ENCODE results near the gene ARPC2.

Gene ARPC2

DNA sequence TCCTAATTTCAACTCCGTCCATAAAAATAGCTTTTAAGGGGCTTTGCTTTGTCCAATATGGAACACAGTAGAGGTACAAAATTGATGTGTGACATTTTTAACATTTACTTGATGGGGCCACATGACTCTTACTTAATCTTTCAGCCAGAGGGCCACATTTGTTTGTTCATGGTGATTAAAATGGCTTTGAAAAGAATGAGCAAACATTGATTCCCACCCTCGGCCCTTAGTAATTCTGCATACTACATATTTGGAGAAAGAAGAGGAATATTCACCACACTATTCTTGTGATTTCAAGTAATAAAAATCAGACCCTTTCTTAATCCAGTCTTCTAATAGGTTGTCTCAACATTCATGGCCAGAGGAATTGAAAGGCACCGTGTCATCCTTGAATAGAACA lies 17.5 kb downstream of the ARPC2 start:
- Histone ChIP-seq H3K27ac (ENCODE audit: low read length) (no peak overlapping the region), H3K27me3 (ENCODE audit: low read depth, low read length) (no peaks in the 10 kb centered on the region), H3K9me3 (ENCODE audit: control insufficient read depth in 1 of 2, low read length in 2 of 2) (no peaks in the 10 kb centered on the region), H3K36me3 (ENCODE audit: control insufficient read depth in 1 of 2, insufficient read depth in 2 of 2, low read length in 2 of 2) (peaks cover 35 to 37% of the 10 kb centered on the region in 2 donors), H3K4me1 (ENCODE audit: control insufficient read depth in 1 of 2, insufficient read depth in 2 of 2, low read length in 2 of 2) (peaks cover 4 to 18% of the 10 kb centered on the region in 2 donors), H3K4me3 (ENCODE audit: low read depth in 1 of 2, low read length in 2 of 2) (no peak overlapping the region)

DNA sequence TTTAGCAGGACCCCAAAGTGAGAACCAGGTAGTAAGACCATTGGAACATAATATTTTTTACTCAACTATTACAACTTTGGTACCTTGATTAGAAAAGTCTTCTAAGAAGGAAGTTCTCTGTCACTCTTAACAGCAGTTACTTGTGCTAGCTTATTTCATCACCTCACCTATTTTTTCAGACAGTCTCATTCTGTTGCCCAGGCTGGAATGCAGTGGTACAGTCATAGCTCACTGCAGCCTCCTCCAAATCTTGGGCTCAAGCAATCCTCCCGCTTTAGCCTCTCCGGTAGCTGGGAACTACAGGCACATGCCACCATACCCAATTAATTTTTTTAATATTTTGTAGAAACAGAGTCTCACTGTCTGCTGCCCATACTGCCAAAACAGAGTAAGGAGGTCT lies 18.0 kb downstream of the ARPC2 start:
- Histone ChIP-seq H3K27me3 (ENCODE audit: low read depth, low read length) (no peaks in the 10 kb centered on the region), H3K36me3 (ENCODE audit: control insufficient read depth in 1 of 2, insufficient read depth in 2 of 2, low read length in 2 of 2) (peaks cover 38 to 40% of the 10 kb centered on the region in 2 donors), H3K4me3 (ENCODE audit: low read depth in 1 of 2, low read length in 2 of 2) (no peak overlapping the region), H3K9me3 (ENCODE audit: control insufficient read depth in 1 of 2, low read length in 2 of 2) (no peaks in the 10 kb centered on the region), H3K4me1 (ENCODE audit: control insufficient read depth in 1 of 2, insufficient read depth in 2 of 2, low read length in 2 of 2) (peaks cover 4 to 18% of the 10 kb centered on the region in 2 donors), H3K27ac (ENCODE audit: low read length) (no peak overlapping the region)

DNA sequence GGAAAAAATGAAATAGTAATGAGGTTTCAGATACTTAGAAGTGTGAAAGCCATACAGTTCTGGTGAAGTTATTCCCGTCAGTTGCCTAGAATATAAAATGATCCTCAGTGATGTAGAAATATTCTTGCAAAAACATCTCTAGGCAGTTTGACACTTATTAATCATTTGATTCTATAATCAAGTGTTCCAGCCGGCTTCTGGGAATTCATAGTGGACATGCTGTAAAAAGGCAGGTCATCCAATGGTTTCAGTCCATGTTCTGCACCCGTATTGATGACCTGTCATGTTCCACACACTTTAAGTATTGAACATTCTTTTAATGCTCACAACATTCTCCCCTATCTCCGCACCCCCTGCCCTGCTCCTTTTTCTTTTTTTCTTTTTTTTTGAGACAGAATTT lies 19.8 kb downstream of the ARPC2 start:
- peaks cover 48 to 51% of the 10 kb centered on the region in 2 donors for H3K36me3 ChIP-seq (ENCODE audit: control insufficient read depth in 1 of 2, insufficient read depth in 2 of 2, low read length in 2 of 2)
- H3K27me3 ChIP-seq (ENCODE audit: low read depth, low read length), result no peaks in the 10 kb centered on the region

DNA sequence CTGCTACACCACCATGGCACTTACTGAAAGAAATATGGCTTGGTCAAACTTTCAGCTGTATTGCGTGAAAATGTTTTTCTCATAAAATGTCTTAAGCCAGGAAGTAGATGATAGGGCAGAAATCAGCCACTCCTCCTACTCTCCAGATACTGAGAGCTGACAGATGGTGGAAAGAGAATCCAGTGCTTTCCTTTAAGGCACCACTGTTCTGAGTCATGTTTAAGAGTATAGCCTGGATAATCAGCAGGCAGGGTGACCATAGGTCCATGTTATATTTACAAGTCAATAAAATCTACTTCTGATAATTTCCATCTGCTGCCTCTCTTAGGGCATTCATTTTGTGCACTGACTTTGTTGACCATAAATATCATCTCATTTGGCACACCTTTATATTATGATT lies 21.9 kb downstream of the ARPC2 start:
- Histone ChIP-seq H3K4me1 (ENCODE audit: control insufficient read depth in 1 of 2, insufficient read depth in 2 of 2, low read length in 2 of 2) (peaks cover 0 to 7% of the 10 kb centered on the region in 2 donors), H3K27ac (ENCODE audit: low read length) (no peak overlapping the region), H3K36me3 (ENCODE audit: control insufficient read depth in 1 of 2, insufficient read depth in 2 of 2, low read length in 2 of 2) (peaks cover 56 to 61% of the 10 kb centered on the region in 2 donors), H3K9me3 (ENCODE audit: control insufficient read depth in 1 of 2, low read length in 2 of 2) (no peaks in the 10 kb centered on the region), H3K27me3 (ENCODE audit: low read depth, low read length) (no peaks in the 10 kb centered on the region), H3K4me3 (ENCODE audit: low read depth in 1 of 2, low read length in 2 of 2) (no peak overlapping the region)

More for the DNA sequence above, 19.8 kb downstream of the ARPC2 start:
- Histone ChIP-seq H3K9me3 (ENCODE audit: control insufficient read depth in 1 of 2, low read length in 2 of 2) (no peaks in the 10 kb centered on the region), H3K27ac (ENCODE audit: low read length) (no peak overlapping the region), H3K4me3 (ENCODE audit: low read depth in 1 of 2, low read length in 2 of 2) (no peak overlapping the region), H3K4me1 (ENCODE audit: control insufficient read depth in 1 of 2, insufficient read depth in 2 of 2, low read length in 2 of 2) (peaks cover 0 to 5% of the 10 kb centered on the region in 2 donors)

DNA sequence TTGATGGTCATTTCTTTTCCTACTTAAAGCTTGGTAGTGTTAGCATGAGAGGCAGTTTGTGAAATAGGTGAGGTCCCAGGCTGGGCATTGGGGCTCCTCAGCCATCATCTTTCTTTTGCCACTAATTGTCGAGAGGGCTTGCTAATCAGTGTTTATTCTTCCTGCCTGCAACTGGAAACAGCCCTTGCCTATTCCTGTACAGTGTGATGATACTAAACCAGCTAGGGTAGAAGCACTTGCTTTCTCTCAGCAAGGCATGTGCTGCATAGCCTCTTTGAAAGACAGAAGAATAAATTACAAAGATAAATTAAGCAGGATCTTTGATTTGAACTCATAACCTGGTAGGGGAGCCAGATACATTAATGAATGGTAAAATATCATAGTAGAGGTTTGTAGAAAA lies 27.2 kb downstream of the ARPC2 start:
- H3K36me3 ChIP-seq (ENCODE audit: control insufficient read depth in 1 of 2, insufficient read depth in 2 of 2, low read length in 2 of 2), result peaks cover 73 to 80% of the 10 kb centered on the region in 2 donors

DNA sequence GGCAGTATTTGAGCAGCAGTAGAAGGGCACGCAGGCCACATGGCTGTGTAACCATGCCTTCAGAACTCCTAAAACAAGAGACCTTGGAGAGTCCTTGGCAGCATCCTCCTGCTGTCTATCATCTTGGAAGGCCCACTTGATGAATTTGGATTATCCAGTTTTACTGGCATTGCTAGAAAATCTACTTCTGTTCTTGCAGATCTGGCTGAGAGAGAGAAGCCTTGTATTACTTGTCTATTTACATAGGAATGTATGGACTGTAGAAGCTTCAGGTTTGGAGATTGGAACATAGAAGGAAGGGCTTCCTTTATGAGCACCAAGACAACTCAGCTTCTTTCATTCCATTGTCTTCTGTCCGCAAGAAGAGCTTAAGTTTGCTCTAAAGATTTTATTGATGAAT lies 27.7 kb downstream of the ARPC2 start:
- Histone ChIP-seq H3K4me1 (ENCODE audit: control insufficient read depth in 1 of 2, insufficient read depth in 2 of 2, low read length in 2 of 2) (peaks cover 0 to 13% of the 10 kb centered on the region in 2 donors), H3K9me3 (ENCODE audit: control insufficient read depth in 1 of 2, low read length in 2 of 2) (no peaks in the 10 kb centered on the region), H3K36me3 (ENCODE audit: control insufficient read depth in 1 of 2, insufficient read depth in 2 of 2, low read length in 2 of 2) (peaks cover 76 to 80% of the 10 kb centered on the region in 2 donors), H3K27ac (ENCODE audit: low read length) (no peak overlapping the region), H3K4me3 (ENCODE audit: low read depth in 1 of 2, low read length in 2 of 2) (no peak overlapping the region), H3K27me3 (ENCODE audit: low read depth, low read length) (no peaks in the 10 kb centered on the region)

More for the DNA sequence above, 27.2 kb downstream of the ARPC2 start:
- H3K9me3 ChIP-seq (ENCODE audit: control insufficient read depth in 1 of 2, low read length in 2 of 2), result no peaks in the 10 kb centered on the region
- H3K4me3 ChIP-seq (ENCODE audit: low read depth in 1 of 2, low read length in 2 of 2), result no peak overlapping the region
- H3K4me1 ChIP-seq (ENCODE audit: control insufficient read depth in 1 of 2, insufficient read depth in 2 of 2, low read length in 2 of 2), result peaks cover 0 to 13% of the 10 kb centered on the region in 2 donors
- no peaks in the 10 kb centered on the region for H3K27me3 ChIP-seq (ENCODE audit: low read depth, low read length)
- no peak overlapping the region for H3K27ac ChIP-seq (ENCODE audit: low read length)

DNA sequence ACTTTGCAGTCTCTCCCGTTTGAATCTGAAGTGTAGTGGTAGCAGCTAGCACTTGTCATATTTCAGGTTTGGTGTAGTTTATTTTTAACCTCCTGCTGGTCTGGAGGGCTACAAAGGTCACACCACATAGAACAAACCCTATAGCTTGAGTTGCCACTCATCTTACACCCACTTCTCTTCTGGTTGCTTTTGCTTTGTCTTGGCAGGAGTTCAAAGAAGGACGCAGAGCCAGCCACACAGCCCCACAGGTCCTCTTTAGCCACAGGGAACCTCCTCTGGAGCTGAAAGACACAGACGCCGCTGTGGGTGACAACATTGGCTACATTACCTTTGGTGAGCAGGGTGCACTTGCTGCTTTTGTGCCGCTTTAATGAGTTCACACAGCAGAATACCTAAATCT lies 28.2 kb downstream of the ARPC2 start:
- Histone ChIP-seq H3K4me1 (ENCODE audit: control insufficient read depth in 1 of 2, insufficient read depth in 2 of 2, low read length in 2 of 2) (peaks cover 0 to 13% of the 10 kb centered on the region in 2 donors), H3K27ac (ENCODE audit: low read length) (no peak overlapping the region), H3K4me3 (ENCODE audit: low read depth in 1 of 2, low read length in 2 of 2) (no peak overlapping the region), H3K27me3 (ENCODE audit: low read depth, low read length) (no peaks in the 10 kb centered on the region), H3K36me3 (ENCODE audit: control insufficient read depth in 1 of 2, insufficient read depth in 2 of 2, low read length in 2 of 2) (peaks cover 78 to 80% of the 10 kb centered on the region in 2 donors), H3K9me3 (ENCODE audit: control insufficient read depth in 1 of 2, low read length in 2 of 2) (no peaks in the 10 kb centered on the region)

DNA sequence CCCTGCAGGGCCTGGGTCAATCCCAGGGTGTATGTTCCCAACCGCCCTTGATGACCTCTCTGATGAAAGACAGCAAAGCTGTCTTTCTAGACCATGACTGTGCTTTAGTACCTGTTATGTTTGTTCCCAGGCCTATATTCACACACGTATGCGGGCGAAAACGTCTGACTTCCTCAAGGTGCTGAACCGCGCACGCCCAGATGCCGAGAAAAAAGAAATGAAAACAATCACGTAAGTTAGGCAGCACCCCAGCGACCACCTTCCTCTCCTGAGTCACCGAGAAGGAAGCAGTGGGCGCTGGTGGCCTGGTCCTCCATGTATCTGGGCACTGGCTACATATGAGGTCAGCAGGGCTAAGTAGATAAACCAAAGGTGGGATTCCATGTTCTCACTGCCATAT lies 32.7 kb downstream of the ARPC2 start:
- no peak overlapping the region for H3K27ac ChIP-seq (ENCODE audit: low read length)
- no peak overlapping the region for H3K4me3 ChIP-seq (ENCODE audit: low read depth in 1 of 2, low read length in 2 of 2)
- H3K9me3 ChIP-seq (ENCODE audit: control insufficient read depth in 1 of 2, low read length in 2 of 2), result no peaks in the 10 kb centered on the region
- H3K4me1 ChIP-seq (ENCODE audit: control insufficient read depth in 1 of 2, insufficient read depth in 2 of 2, low read length in 2 of 2), result peaks cover 3 to 4% of the 10 kb centered on the region in 2 donors
- H3K27me3 ChIP-seq (ENCODE audit: low read depth, low read length), result no peaks in the 10 kb centered on the region
- H3K36me3 ChIP-seq (ENCODE audit: control insufficient read depth in 1 of 2, insufficient read depth in 2 of 2, low read length in 2 of 2), result peaks cover 80 to 98% of the 10 kb centered on the region in 2 donors

DNA sequence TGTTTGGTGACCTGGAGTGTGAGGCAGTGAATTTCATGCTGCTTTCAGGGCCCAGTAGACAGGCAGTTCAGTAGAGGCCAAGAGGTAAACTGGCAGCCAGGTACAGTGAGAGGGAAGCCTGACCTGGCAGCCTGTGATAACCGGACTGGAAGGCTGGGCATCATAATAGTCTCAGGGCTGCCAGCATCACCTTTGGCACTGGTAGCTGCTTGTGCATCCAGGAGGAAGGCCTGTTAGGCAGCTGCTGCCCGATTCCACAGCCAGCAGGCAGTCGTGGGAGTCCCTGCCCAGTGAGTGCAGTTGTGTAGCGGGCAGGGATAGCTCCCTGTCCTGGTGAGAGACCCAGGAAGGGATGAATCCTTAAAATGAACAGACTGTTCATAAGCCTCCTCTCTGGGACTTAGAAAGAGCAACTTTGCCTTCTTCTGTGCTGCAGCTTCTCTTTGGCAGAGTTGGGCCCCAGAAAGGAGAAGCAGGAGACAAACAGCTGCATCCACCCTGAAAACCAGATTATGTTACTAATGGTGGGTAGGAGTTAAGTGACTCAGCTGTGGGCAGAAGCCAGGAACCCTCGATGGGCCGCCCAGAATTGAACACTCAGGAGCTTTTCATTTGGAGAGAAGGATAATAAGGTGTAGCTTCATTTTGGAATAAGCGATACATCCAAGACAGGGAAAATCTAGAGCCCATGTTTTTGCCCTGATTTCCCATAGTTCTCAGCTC lies 35.7 kb downstream of the ARPC2 start:
- no peaks in the 10 kb centered on the region for H3K27me3 ChIP-seq (ENCODE audit: low read depth, low read length)
- no peaks in the 10 kb centered on the region for H3K9me3 ChIP-seq (ENCODE audit: control insufficient read depth in 1 of 2, low read length in 2 of 2)
- H3K27ac ChIP-seq (ENCODE audit: low read length), result no peak overlapping the region
- H3K4me3 ChIP-seq (ENCODE audit: low read depth in 1 of 2, low read length in 2 of 2), result no peak overlapping the region
- H3K36me3 ChIP-seq (ENCODE audit: control insufficient read depth in 1 of 2, insufficient read depth in 2 of 2, low read length in 2 of 2), result peaks cover 67 to 86% of the 10 kb centered on the region in 2 donors
- H3K4me1 ChIP-seq (ENCODE audit: control insufficient read depth in 1 of 2, insufficient read depth in 2 of 2, low read length in 2 of 2), result peaks cover 0 to 3% of the 10 kb centered on the region in 2 donors

DNA sequence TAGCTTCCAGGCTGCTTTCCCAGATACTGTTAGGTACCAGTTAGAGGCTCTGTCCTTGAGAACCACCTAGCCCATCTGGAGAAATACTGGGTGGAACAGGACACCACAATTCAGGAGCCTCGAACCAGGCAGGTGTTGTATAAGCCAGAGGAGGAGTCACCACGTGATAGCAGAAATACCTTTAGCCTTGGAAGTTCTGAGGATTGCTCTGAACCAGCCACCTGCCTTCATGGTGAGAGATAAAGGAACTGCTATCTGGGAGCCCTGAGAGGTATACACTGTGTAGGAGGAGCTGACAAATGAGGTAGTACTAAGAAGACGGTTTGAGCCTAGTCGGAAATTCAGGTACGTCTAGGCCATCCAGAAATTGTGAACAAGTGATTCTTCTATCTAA lies 36.2 kb downstream of the ARPC2 start:
- peaks cover 63 to 80% of the 10 kb centered on the region in 2 donors for H3K36me3 ChIP-seq (ENCODE audit: control insufficient read depth in 1 of 2, insufficient read depth in 2 of 2, low read length in 2 of 2)
- H3K27ac ChIP-seq (ENCODE audit: low read length), result no peak overlapping the region
- H3K27me3 ChIP-seq (ENCODE audit: low read depth, low read length), result no peaks in the 10 kb centered on the region

DNA sequence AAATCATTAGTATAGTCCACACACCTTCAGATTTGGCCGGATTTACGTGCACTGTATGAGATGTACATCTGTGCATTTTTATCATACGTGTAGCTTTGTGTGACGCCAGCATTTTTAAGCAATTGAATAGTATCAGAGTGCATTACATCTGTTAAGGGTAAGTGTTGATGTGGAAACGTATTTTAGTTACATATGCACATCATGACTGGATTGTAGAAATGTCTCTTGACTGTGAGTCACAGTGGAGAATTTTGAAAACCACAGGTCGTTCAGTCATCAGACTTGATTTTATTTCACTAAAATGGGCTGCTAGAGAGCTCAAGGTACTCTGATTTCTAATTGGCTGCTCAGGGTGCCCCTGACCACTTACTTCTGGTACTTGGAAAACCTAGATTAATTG lies 38.5 kb downstream of the ARPC2 start:
- Histone ChIP-seq H3K9me3 (ENCODE audit: control insufficient read depth in 1 of 2, low read length in 2 of 2) (no peaks in the 10 kb centered on the region), H3K27ac (ENCODE audit: low read length) (no peak overlapping the region), H3K27me3 (ENCODE audit: low read depth, low read length) (no peaks in the 10 kb centered on the region), H3K4me3 (ENCODE audit: low read depth in 1 of 2, low read length in 2 of 2) (no peak overlapping the region), H3K4me1 (ENCODE audit: control insufficient read depth in 1 of 2, insufficient read depth in 2 of 2, low read length in 2 of 2) (peaks cover 17 to 24% of the 10 kb centered on the region in 2 donors), H3K36me3 (ENCODE audit: control insufficient read depth in 1 of 2, insufficient read depth in 2 of 2, low read length in 2 of 2) (peaks cover 44 to 58% of the 10 kb centered on the region in 2 donors)

More for the DNA sequence above, 36.2 kb downstream of the ARPC2 start:
- no peak overlapping the region for H3K4me3 ChIP-seq (ENCODE audit: low read depth in 1 of 2, low read length in 2 of 2)
- no peaks in the 10 kb centered on the region for H3K9me3 ChIP-seq (ENCODE audit: control insufficient read depth in 1 of 2, low read length in 2 of 2)
- peaks cover 2 to 3% of the 10 kb centered on the region in 2 donors for H3K4me1 ChIP-seq (ENCODE audit: control insufficient read depth in 1 of 2, insufficient read depth in 2 of 2, low read length in 2 of 2)

Data from muscle layer of duodenum (tissue), 2 donors.